A549 (cell line): ENCODE measurements around the gene PSMB7. TPM values are rescaled to one million over a fixed set of nuclear protein-coding genes. Genes with fewer than 3 reads are reported as not detected.
A peak's percentile ranks its signal among the peaks of the same experiment; 100 is the strongest.

Experiments
- ATAC-seq, 2 experiments: fragments of 200-7000 bp in 1 of 2; fragments of >200 bp in 1 of 2; cut with Nextera tagmentation in 1 of 2; cut with Tn5 transposase in 1 of 2; 3 replicates each; pipeline versions ENCODE4 v1.8.0 to v1.9.1; 2018 to 2020; ENCODE audit warnings: mild to moderate bottlenecking in 1 of 2, moderate library complexity in 1 of 2
- CTCF ChIA-PET: fragments of 300-600 bp; sonication (Branson Sonifier 250); formaldehyde crosslinking; extraction: SDS; loops from one replicate; lab custom pipeline; 2021; ENCODE audit warnings: antibody characterized with exemption, inconsistent platforms; lab: Yijun Ruan, JAX
- POLR2A ChIA-PET: fragments of 350-600 bp; formaldehyde crosslinking; extraction: SDS; loops from one replicate; lab custom pipeline; 2021; ENCODE audit warnings: antibody characterized with exemption, inconsistent platforms; lab: Yijun Ruan, JAX
- DNase-seq, 2 experiments: peaks; one replicate each; pipeline versions ENCODE4 v3.0.0 to v3.0.0-alpha.2; 2011 to 2016; ENCODE audit warnings: low read depth in 1 of 2, low spot score in 1 of 2
- FAIRE-seq: peaks from 2 replicates; lab custom pipeline; 2011; peaks lifted over from hg19 to GRCh38; lab: Jason Lieb, UNC
- H3K27ac ChIP-seq, 2 experiments: fragments of >200 bp; sonication (Bioruptor Twin); formaldehyde crosslinking; 3 replicates each; pipeline ENCODE4 v1.5.1; 2016 to 2017
- H3K4me1 ChIP-seq: fragments of >200 bp; sonication (Bioruptor Twin); formaldehyde crosslinking; 3 replicates; pipeline ENCODE4 v1.6.1; 2016
- H3K4me2 ChIP-seq: fragments of >200 bp; sonication (Bioruptor Twin); formaldehyde crosslinking; 3 replicates; pipeline ENCODE4 v1.6.1; 2016
- H3K4me3 ChIP-seq: fragments of >200 bp; sonication (Bioruptor Twin); formaldehyde crosslinking; 3 replicates; pipeline ENCODE4 v1.5.1; 2016
- H3K9me3 ChIP-seq: fragments of >200 bp; sonication (Bioruptor Twin); formaldehyde crosslinking; 3 replicates; pipeline ENCODE4 v1.6.1; 2016
- CBX8 ChIP-seq: fragments of 200-600 bp; sonication (generic); IDR thresholded peaks from 2 replicates; pipeline ENCODE4 v1.6.1; 2016
- CHD4 ChIP-seq: fragments of 200-600 bp; sonication (generic); IDR thresholded peaks from 2 replicates; pipeline ENCODE4 v1.6.1; 2016; ENCODE audit warnings: antibody characterized with exemption, mild to moderate bottlenecking, borderline replicate concordance
- EHF ChIP-seq: fragments of 250-450 bp; sonication (Bioruptor Pico); IDR thresholded peaks from 2 replicates; pipeline ENCODE4 v1.5.0; 2020; ENCODE audit warnings: mild to moderate bottlenecking
- EHMT2 ChIP-seq: fragments of 200-600 bp; sonication (generic); IDR thresholded peaks from 2 replicates; pipeline ENCODE4 v1.6.1; 2016; ENCODE audit warnings: antibody characterized with exemption, low read depth, mild to moderate bottlenecking, moderate library complexity
- GATA3 ChIP-seq: IDR thresholded peaks from 2 replicates; pipeline ENCODE4 v1.6.1; 2012; ENCODE audit warnings: borderline replicate concordance
- HDAC2 ChIP-seq: fragments of 200-600 bp; sonication (generic); IDR thresholded peaks from 2 replicates; pipeline ENCODE4 v1.6.1; 2016
- JUNB ChIP-seq: fragments of >200 bp; sonication (Bioruptor Twin); formaldehyde crosslinking; IDR thresholded peaks from 2 replicates; pipeline ENCODE4 v1.6.1; 2016
- MAFK ChIP-seq: fragments of 450-650 bp; IDR thresholded peaks from 2 replicates; pipeline ENCODE4 v1.6.1; 2014; ENCODE audit not compliant: partially characterized antibody
- MAZ ChIP-seq: fragments of 150-350 bp; IDR thresholded peaks from 2 replicates; pipeline ENCODE4 v1.6.1; 2014; ENCODE audit warnings: antibody characterized with exemption, low read depth, low read length, borderline replicate concordance
- NFE2L2 ChIP-seq: fragments of 150-350 bp; conservative IDR thresholded peaks from 2 replicates; pipeline ENCODE4 v1.6.1; 2014; ENCODE audit warnings: low read length
- PHF8 ChIP-seq: fragments of 200-600 bp; sonication (generic); IDR thresholded peaks from 2 replicates; pipeline ENCODE4 v1.6.1; 2016; ENCODE audit warnings: low read depth, mild to moderate bottlenecking, antibody characterized with exemption, moderate library complexity, borderline replicate concordance
- TFCP2L1 ChIP-seq: fragments of 250-450 bp; sonication (Bioruptor Pico); IDR thresholded peaks from 2 replicates; pipeline ENCODE4 v1.5.0; 2021; ENCODE audit warnings: mild to moderate bottlenecking
- ZSCAN20 ChIP-seq: fragments of 250-450 bp; sonication (Bioruptor Pico); IDR thresholded peaks from 2 replicates; pipeline ENCODE4 v1.8.0; 2022; ENCODE audit warnings: mild to moderate bottlenecking, moderate library complexity
- WGBS: methylation state at CpG from one replicate; pipeline ENCODE4 v1.1.6; 2017; ENCODE audit errors: missing lambda C conversion rate; 5-methylcytosine and 5-hydroxymethylcytosine counted together
- polyA plus RNA-seq, 4 experiments: library from polyadenylated mRNA; depleted of rRNA in 3 of 4; stranded (reverse); fragments of >200 nt; fragmentation: RNase III in 1 of 4; extraction: RNeasy Plus Mini Kit Qiagen cat#74134 plus additional on column Dnase treatment in 1 of 4; gene quantifications; 2 replicates in 3 of 4; 3 replicates in 1 of 4; pipeline ENCODE4 v1.2.3, GENCODE V29; 2011 to 2017
- TF ChIP-seq, protein P1 (sequence below): IDR thresholded peaks from 2 replicates; pipeline ENCODE4 v1.6.1; 2012
- TF ChIP-seq, protein P2 (sequence below): fragments of 200-600 bp; sonication (generic); IDR thresholded peaks from 2 replicates; pipeline ENCODE4 v1.6.1; 2016; ENCODE audit warnings: antibody characterized with exemption, mild to moderate bottlenecking, moderate library complexity
- TF ChIP-seq, protein P3 (sequence below): fragments of >200 bp; sonication (Bioruptor Twin); formaldehyde crosslinking; IDR thresholded peaks from 2 replicates; pipeline ENCODE4 v1.6.1; 2016
- TF ChIP-seq, protein P4 (sequence below): fragments of 250-450 bp; sonication (Bioruptor Pico); IDR thresholded peaks from 2 replicates; pipeline ENCODE4 v1.5.0; 2021; ENCODE audit warnings: mild to moderate bottlenecking, moderate library complexity, borderline replicate concordance

Gene PSMB7
- polyA plus RNA-seq, 2 of the 4 experiments (the other 2 are of a cell fraction) = 332 to 418 TPM

DNA sequence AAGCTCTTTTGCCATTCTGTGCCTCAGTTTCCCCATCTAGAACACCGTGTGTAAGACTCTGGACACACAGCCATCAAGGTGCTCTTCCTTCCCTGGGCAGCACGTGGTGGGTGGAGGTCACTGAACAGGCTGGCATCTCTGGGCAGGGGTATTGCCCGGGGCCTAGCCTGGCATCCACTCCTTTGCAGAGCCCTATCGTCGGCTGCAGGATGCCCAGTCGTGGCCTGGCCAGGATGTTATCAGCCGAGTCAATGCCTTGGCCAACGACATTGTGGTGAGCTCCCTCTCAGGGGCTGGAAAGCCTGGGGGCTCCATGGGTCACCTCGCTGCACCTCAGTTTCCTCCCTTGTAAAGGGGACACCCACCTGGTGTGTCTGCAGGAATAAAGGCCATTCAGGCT lies 39.1 kb upstream of the PSMB7 start:
- DNase-seq (no peak), FAIRE-seq (no peak), ATAC-seq (no peak)
- Histone ChIP-seq H3K27ac (no peak overlapping the region), H3K4me3 (no peak overlapping the region), H3K9me3 (no peaks in the 10 kb centered on the region), H3K4me2 (no peak overlapping the region), H3K4me1 (peaks cover 7% of the 10 kb centered on the region; the same call in 2 of the 3 replicates)
- 60% methylated on average over 3 of the region's 9 CpGs for WGBS
- ChIA-PET POLR2A (no interaction called here), CTCF (interaction anchor here (0.9 to 2.4 kb wide), 8 partner anchors 8 to 98 kb away, joined by 3 to 13 read pairs (median 4); partner anchors contain the start of gene PSMB7)
- TF ChIP-seq HDAC2 (no peak), NFE2L2 (no peak), GATA3 (no peak), MAZ (no peak), JUNB (no peak), PHF8 (no peak), CHD4 (no peak), EHMT2 (no peak)
- TF ChIP-seq, protein P1, sequence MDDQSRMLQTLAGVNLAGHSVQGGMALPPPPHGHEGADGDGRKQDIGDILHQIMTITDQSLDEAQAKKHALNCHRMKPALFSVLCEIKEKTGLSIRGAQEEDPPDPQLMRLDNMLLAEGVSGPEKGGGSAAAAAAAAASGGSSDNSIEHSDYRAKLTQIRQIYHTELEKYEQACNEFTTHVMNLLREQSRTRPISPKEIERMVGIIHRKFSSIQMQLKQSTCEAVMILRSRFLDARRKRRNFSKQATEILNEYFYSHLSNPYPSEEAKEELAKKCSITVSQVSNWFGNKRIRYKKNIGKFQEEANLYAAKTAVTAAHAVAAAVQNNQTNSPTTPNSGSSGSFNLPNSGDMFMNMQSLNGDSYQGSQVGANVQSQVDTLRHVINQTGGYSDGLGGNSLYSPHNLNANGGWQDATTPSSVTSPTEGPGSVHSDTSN = no peak
- TF ChIP-seq, protein P2, sequence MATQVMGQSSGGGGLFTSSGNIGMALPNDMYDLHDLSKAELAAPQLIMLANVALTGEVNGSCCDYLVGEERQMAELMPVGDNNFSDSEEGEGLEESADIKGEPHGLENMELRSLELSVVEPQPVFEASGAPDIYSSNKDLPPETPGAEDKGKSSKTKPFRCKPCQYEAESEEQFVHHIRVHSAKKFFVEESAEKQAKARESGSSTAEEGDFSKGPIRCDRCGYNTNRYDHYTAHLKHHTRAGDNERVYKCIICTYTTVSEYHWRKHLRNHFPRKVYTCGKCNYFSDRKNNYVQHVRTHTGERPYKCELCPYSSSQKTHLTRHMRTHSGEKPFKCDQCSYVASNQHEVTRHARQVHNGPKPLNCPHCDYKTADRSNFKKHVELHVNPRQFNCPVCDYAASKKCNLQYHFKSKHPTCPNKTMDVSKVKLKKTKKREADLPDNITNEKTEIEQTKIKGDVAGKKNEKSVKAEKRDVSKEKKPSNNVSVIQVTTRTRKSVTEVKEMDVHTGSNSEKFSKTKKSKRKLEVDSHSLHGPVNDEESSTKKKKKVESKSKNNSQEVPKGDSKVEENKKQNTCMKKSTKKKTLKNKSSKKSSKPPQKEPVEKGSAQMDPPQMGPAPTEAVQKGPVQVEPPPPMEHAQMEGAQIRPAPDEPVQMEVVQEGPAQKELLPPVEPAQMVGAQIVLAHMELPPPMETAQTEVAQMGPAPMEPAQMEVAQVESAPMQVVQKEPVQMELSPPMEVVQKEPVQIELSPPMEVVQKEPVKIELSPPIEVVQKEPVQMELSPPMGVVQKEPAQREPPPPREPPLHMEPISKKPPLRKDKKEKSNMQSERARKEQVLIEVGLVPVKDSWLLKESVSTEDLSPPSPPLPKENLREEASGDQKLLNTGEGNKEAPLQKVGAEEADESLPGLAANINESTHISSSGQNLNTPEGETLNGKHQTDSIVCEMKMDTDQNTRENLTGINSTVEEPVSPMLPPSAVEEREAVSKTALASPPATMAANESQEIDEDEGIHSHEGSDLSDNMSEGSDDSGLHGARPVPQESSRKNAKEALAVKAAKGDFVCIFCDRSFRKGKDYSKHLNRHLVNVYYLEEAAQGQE = no peak

DNA sequence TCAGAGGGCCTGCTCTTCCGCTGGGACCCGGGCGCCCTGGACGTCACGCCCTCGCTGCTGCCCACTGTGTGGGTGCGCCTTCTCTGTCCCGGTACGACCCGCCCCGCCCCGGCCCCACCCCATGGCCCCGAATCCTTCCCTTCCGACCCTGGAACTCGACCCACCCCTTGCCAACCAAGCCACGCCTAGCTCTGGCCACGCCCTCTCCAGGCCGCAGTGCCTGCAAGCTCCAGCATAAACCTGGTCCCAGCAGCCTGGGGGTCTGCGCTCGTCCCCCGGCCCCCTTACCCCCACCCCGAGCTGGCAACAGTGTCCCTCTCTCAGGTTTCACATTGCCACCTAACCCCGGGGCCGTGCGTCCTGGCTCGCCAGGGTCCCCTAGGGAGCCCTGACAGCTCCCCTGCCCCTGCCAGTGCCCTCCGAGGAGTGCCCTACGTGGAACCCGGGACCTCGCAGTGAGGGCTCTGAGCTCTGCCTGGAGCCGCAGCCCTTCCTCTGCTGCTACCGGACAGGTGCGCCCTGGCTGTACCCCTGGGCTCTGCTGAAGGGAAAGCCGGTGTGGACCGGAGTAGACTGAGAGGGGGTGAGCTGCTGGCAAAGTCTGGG lies 38.4 kb upstream of the PSMB7 start:
- ChIA-PET CTCF (interaction anchor here (0.5 to 2.4 kb wide), 10 partner anchors 9 to 98 kb away, joined by 3 to 13 read pairs (median 4); partner anchors contain the start of gene PSMB7), POLR2A (interaction anchor here (0.6 kb wide), 3 partner anchors 16 to 357 kb away, joined by 3 to 5 read pairs (median 3); no protein-coding TSS in a partner anchor)
- FAIRE-seq (no peak), ATAC-seq (peak; percentile 70 to 88), DNase-seq (peak; percentile 71 to 75)
- Histone ChIP-seq H3K4me2 (peak overlapping the region; percentile 84), H3K4me3 (peak overlapping the region; percentile 61), H3K9me3 (no peaks in the 10 kb centered on the region), H3K4me1 (peaks cover 7% of the 10 kb centered on the region; the same call in 2 of the 3 replicates)
- WGBS = 77% methylated on average over 7 of the region's 35 CpGs
- TF ChIP-seq CBX8 = no peak
- TF ChIP-seq, protein P3, sequence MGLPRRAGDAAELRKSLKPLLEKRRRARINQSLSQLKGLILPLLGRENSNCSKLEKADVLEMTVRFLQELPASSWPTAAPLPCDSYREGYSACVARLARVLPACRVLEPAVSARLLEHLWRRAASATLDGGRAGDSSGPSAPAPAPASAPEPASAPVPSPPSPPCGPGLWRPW = no peak
- no peak for TF ChIP-seq EHF (CRISPR knock-in tag)
- no peak for TF ChIP-seq MAFK
- no peak for TF ChIP-seq ZSCAN20
- TF ChIP-seq TFCP2L1 (CRISPR knock-in tag) = no peak
- TF ChIP-seq, protein P4, sequence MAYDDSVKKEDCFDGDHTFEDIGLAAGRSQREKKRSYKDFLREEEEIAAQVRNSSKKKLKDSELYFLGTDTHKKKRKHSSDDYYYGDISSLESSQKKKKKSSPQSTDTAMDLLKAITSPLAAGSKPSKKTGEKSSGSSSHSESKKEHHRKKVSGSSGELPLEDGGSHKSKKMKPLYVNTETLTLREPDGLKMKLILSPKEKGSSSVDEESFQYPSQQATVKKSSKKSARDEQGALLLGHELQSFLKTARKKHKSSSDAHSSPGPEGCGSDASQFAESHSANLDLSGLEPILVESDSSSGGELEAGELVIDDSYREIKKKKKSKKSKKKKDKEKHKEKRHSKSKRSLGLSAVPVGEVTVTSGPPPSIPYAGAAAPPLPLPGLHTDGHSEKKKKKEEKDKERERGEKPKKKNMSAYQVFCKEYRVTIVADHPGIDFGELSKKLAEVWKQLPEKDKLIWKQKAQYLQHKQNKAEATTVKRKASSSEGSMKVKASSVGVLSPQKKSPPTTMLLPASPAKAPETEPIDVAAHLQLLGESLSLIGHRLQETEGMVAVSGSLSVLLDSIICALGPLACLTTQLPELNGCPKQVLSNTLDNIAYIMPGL = no peak
- TF ChIP-seq, all 56 proteins: peak for 0
- peak overlapping the region; percentile 79 to 84 for H3K27ac ChIP-seq
